Measurements from ENCODE around the gene HOOK2. TPM values are rescaled to one million over a fixed set of nuclear protein-coding genes. Genes with fewer than 3 reads are reported as not detected.
A peak's percentile ranks its signal among the peaks of the same experiment; 100 is the strongest.
"Not testable (repeated sequence)": the region's sequence is repeated elsewhere in the genome, so short reads cannot be mapped to it uniquely, and the experiment has no call there.

HOOK2 gene
- total and polyA plus RNA-seq, 10 donors = 7.1 to 27.4 (median 23.4) TPM

DNA sequence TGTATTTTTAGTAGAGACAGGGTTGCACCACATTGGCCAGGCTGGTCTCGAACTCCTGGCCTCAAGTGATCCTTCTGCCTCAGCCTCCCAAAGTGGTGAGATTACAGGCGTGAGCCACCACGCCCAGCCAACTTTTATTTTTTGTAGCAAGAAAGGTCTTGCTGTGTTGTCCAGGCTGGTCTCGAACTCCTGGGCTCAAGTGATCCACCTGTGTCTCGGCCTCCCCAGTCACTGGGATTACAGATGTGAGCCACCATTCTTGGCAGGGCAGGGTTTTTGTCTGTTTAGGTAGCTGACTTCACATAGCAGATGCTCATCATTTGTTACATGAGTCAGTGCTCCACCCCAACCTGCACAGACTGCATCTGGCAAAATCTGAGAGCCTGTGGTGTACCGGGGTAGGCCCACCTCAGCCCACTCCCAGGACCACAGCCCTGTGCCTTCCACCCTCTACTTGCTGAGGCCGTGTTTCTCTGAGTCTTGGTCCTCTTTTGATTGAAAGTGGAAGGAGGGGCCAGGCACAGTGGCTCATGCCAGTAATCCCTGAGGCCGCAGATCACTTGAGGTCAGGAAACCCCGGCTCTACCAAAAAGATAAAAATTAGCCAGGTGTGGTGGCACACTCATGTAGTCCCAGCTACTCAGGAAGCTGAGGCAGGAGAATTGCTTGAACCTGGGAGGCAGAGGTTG is 47.5 kb downstream of the HOOK2 start:
- TF ChIP-seq POLR2AphosphoS5 (IDR thresholded peaks at IDR 0.05) (no peak), CTCF (IDR thresholded peaks at IDR 0.05 in 8 of 11, conservative IDR thresholded peaks at IDR 0.05 in 3 of 11) (no peak), POLR2A (IDR thresholded peaks at IDR 0.05) (no peak)
- intact Hi-C loops (cut with DNase I; ENCODE audit: low total_unique reads) = no loop called here

GRCh38 chr19:12726988-12727316 is 48.4 kb downstream of the HOOK2 start:
- H3K36me3 ChIP-seq = peaks cover 0 to 47% (median 37%) of the 10 kb centered on the region in 6 donors
- H3K9me3 ChIP-seq = no peaks in the 10 kb centered on the region
- peak overlapping the region in 1 of 8 donors; percentile 30 for H3K27ac ChIP-seq
- no peak for TF ChIP-seq POLR2A (IDR thresholded peaks at IDR 0.05)
- no peak for TF ChIP-seq CTCF (IDR thresholded peaks at IDR 0.05 in 8 of 11, conservative IDR thresholded peaks at IDR 0.05 in 3 of 11)
- no peak for TF ChIP-seq POLR2AphosphoS5 (IDR thresholded peaks at IDR 0.05)
- peaks cover 14 to 56% (median 49%) of the 10 kb centered on the region in 6 donors for H3K4me1 ChIP-seq
- 82 to 100% (median 97%) methylated on average over 2 of the region's 2 CpGs for WGBS, 5 donors
- no peak overlapping the region for H3K4me3 ChIP-seq
- DNase-seq = no peak
- H3K27me3 ChIP-seq (replicated peaks in 1 of 7) = no peaks in the 10 kb centered on the region
- intact Hi-C loops (cut with DNase I; ENCODE audit: low total_unique reads) = no loop called here

More for the DNA sequence above, 47.5 kb downstream of the HOOK2 start:
- H3K27ac ChIP-seq = peak overlapping the region in 1 of 8 donors; percentile 17
- H3K4me1 ChIP-seq = peaks cover 23 to 62% (median 56%) of the 10 kb centered on the region in 6 donors
- H3K36me3 ChIP-seq = peaks cover 0 to 53% (median 37%) of the 10 kb centered on the region in 6 donors
- H3K27me3 ChIP-seq (replicated peaks in 1 of 7) = no peaks in the 10 kb centered on the region
- H3K9me3 ChIP-seq = no peaks in the 10 kb centered on the region
- DNase-seq = no peak
- H3K4me3 ChIP-seq = no peak overlapping the region
- 94 to 98% (median 96%) methylated on average over 7 to 9 of the region's 9 CpGs for WGBS, 5 donors

DNA sequence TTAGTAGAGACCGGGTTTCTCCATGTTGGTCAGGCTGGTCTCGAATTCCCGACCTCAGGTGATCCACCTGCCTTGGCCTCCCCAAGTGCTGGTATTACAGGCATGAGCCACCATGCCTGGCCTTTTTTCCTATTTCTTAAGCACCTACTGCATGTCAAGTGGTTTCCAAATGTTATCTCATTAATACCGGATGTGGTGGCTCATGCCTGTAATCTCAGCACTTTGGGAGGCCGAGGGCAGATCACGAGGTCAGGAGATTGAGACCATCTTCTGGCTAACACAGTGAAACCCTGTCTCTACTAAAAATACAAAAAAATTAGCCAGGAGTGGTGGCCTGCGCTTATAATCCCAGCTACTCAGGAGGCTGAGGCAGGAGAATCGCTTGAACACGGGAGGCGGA is 49.7 kb downstream of the HOOK2 start:
- H3K4me3 ChIP-seq; H3K27ac ChIP-seq; intact Hi-C loops (cut with DNase I; ENCODE audit: low total_unique reads); DNase-seq; H3K9me3 ChIP-seq; H3K27me3 ChIP-seq (replicated peaks in 1 of 7): not testable (repeated sequence)
- peaks cover 18 to 56% (median 48%) of the 10 kb centered on the region in 6 donors for H3K4me1 ChIP-seq
- H3K36me3 ChIP-seq = peaks cover 0 to 34% (median 26%) of the 10 kb centered on the region in 6 donors
- 89 to 95% (median 90%) methylated on average over 10 of the region's 10 CpGs for WGBS, 5 donors

DNA sequence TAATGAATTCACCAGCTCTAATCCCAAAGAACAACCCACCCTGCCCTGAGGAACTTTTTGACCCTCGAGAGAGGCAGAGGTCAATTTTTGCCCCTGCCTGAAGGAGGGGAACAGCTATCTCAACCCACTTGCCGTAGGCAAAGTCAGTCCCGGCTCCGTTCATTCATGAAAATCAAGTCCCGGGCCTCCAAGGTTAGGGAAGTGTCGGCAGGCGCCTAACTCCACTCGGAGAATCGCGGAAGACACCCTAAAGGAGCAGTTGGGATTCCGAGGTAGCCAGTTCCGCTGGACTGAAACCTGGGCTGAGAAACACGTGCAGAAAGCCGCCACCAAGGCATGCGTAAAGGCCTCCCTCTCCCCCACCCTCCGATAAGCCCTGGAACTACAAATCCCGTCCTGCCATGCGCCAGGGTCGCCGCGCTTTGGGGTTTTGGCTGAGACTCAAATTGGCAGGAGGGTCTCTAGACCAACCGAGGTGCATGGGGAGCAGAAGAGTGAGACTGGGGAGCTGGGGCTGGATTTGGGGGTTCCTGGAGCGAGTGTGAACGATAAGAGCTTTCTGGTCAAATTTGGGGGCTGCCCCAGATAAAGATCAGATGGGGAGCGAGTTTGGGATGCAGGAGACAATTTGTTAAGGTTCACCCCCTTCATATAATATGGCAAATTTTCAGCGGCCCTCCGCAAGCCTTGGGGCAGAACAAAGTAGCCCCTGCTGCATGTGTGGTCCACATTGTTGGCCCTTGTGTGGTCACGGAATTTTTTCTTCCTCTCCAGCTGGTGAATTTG is 51.5 kb downstream of the HOOK2 start, which contains the start of gene TNPO2:
TNPO2 (minus strand) TSS at position 292 of the 786 bp plus-strand sequence. CDS start 2,955 bp downstream, outside the sequence.
- intact Hi-C loops (cut with DNase I; ENCODE audit: low total_unique reads) = no loop called here

More for the DNA sequence above, 51.5 kb downstream of the HOOK2 start, which contains the start of gene TNPO2:
- TF ChIP-seq POLR2AphosphoS5 (IDR thresholded peaks at IDR 0.05) (peak; percentile 44 to 61 (median 54)), POLR2A (IDR thresholded peaks at IDR 0.05) (no peak), CTCF (IDR thresholded peaks at IDR 0.05 in 8 of 11, conservative IDR thresholded peaks at IDR 0.05 in 3 of 11) (no peak)
- peaks cover 0 to 26% (median 13%) of the 10 kb centered on the region in 6 donors for H3K36me3 ChIP-seq
- H3K4me3 ChIP-seq = peak within 1 kb of the TSS; percentile 48 to 91 (median 70)
- H3K4me1 ChIP-seq = peaks cover 22 to 56% (median 45%) of the 10 kb centered on the region in 6 donors
- H3K9me3 ChIP-seq = no peaks in the 10 kb centered on the region
- H3K27ac ChIP-seq = peak within 1 kb of the TSS; percentile 62 to 94 (median 90)
- 2 to 4% (median 3%) methylated on average over 23 to 28 of the region's 28 CpGs for WGBS, 5 donors
- H3K27me3 ChIP-seq (replicated peaks in 1 of 7) = no peaks in the 10 kb centered on the region
- DNase-seq = peak; percentile 89

Data from spleen (tissue), 11 donors.